NCI-H1048 (cell line): ENCODE data around the gene RAD51B.

Experiments used
- DNase-seq: peaks from one replicate; lab custom pipeline; 2025; lab: John Stamatoyannopoulos, UW

RAD51B gene

DNA sequence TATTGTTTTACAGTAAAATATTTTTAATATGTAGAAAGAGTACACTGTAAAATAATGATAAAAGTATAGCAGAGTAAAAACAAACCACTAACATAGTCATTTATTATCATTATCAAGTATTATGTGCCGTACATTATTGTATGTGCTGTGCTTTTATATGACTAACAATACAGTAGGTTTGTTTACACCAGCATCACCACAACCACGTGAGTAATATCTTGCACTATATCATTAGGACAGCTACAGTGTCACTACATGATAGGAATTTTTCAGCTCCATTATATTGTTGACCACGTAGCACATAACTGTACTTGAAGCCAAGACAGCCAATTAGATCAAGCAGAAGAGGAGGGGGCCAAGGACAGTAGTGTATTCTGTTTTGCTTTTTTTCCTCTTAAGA lies 415.4 kb downstream of the RAD51B start:
- DNase-seq: no peak

DNA sequence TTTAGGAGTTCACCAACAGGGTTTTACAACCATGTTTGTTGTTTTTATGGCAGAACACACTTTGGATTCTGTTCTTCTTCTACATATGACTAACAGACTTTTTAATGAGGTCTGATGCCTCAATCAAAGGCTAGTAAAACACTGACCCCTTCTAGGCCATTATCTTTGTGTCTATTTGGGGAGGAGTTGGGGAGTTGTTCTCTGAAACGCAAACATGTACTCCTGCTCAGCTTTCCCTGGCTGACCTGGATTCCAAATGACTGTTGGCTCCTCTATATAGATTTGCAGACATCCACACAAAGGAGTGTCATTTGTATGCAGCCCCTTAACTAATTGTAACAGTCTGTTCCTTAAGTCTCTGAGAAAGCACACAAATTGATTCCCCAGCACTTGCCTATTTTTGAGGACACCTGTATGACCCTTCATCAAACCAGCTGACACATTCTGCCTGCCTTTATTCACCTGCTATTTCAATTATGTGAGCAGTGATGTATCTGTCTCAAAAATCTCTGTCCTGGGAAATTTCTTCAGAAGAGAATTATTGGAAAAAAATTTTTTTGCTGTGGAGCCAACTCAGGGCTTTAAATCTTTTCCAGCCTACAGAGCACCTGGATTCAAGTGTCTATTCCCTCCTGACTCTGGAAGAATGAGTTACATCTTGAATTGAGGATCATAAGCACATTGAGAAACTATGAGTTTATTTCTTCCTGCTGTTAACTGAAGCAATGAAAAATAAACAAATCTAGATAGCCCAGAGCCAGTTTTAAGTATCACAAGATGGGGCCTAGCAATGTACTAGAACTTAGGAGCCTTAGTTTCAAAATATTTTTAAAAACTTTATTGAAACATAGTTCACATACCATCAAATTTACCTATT lies 417.2 kb downstream of the RAD51B start:
- no peak for DNase-seq

- DNase-seq: no peak
These were observed 419.0 kb downstream of the RAD51B start for GRCh38 chr14:68238551-68238950.

- no peak for DNase-seq
These were observed 419.4 kb downstream of the RAD51B start for GRCh38 chr14:68238976-68239375.

- DNase-seq: no peak
These were observed 420.6 kb downstream of the RAD51B start for GRCh38 chr14:68239988-68240771.

DNA sequence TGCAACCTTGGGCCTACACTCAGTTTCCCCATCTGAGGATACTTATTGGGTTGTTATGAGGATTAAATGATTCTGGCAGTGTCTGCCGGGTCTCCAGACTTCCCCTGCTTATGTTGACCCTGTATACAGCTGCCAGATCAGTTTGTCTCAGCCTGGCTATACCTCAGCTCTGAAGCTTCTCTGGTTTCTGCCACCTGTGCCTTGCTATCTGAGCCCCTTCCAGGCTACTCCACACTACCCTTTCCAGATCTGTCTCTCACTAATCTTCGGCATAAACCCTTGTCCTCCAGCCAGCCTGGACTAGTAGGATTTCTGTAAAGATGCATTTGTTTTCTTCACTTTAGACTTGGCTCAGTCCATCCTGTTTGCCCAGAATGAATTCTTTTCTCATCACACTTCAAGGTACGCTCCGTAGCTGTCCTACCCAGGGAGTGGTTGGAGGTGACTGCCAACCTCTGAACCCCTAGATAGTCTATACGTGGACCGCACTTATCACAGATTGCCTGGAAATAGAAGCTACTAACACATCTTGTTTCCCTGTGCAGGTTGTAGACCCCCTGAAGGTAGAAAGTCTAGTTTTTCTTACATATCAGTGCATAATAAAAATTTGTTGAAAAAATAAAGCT lies 422.4 kb downstream of the RAD51B start:
- no peak for DNase-seq

DNA sequence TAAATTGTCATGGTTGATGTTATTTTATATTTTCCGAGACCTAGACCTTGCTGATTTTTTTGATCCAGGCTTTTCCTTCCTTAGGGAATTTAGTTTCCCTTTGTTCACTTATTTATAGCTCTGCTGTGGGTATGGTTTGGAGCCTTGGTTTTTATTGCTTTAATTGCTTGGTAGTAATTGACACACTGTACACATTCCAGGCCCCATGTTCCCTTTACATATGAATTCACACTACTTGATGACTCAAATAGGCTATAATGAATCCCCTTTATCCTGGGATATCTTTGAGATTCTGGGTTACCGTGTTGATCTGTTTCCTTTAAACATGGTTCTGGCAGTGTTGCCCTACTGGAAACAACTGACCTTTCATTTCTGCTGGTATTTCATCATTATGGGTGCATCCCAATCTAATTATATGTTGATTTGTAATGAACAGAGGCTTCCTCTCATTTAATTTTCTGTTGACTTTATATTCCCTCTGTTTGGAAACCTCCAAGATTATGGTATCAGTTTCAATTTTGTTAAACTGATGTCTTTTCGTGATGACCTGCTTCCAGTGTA lies 424.0 kb downstream of the RAD51B start:
- no peak for DNase-seq

DNA sequence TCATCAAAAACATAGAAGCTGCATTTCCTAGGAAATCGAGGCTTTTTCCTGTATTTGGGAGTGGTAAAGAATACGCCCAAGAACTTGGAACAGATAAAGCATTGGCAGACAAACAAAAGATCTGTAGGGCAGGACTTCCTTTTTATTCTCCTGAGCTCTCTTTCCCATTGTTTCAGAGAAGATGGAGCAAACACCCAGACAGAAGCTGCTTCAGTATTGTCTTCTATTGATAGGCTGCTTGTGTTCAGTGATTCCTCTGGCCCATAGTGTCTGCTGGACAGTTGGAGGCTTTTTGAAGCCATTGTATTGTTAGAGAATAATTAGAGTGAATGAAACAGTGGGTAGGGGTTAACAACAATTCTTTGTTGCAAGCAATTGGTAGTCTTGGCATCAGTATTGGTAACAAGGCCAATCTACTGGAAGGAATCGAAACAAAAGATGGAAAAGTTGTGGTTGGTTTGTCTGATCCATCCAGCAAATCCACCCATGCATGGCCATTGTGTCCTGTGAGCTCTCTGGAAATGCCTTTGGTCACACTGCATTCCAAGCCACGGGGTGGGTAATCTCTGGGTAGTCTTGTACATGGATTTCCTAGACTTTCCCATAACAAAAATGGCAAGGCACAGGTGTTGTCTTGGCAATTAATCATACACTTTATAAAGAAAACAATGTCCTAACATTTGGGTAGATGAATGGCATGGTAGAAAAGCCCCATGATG lies 424.8 kb downstream of the RAD51B start:
- no peak for DNase-seq

- no peak for DNase-seq
These were observed 425.8 kb downstream of the RAD51B start for GRCh38 chr14:68245146-68246073.

DNA sequence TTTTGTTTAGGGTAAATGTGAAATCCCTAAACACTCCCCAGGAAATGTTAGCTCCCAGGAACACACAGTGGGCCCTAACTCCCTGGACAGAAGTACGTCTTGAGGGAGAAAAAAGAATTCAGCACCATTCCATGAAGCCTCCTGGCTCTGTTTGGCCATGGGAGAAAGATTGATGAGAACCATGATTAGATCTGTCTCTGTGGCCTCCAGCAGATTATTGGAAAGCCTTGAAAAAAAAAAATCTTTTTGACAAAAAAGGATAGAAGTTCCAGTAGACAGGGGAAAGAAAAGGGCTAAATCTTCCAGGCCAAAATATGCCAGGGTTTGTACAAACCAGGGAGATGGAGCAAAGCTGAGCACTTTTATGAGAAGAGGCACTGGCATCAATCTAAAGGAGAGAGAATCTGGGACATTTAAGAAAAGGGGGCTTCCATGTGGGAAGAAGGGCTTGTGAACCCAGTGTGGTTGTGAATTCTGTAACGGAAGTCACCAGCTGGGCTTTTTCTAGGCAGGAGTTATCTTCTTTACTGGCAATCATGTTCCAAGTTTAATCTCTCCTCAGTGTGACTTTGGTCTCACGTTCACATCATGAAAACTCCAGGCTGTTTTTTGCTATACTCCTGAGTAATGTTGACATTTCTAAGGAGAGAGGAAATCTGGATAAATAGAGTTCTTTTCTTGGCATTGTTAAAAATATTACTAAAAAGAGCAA lies 426.7 kb downstream of the RAD51B start:
- no peak for DNase-seq

- no peak for DNase-seq
These were observed 427.2 kb downstream of the RAD51B start for GRCh38 chr14:68246786-68247105.

GRCh38 chr14:68247274-68247673 lies 427.7 kb downstream of the RAD51B start:
- DNase-seq: no peak

DNA sequence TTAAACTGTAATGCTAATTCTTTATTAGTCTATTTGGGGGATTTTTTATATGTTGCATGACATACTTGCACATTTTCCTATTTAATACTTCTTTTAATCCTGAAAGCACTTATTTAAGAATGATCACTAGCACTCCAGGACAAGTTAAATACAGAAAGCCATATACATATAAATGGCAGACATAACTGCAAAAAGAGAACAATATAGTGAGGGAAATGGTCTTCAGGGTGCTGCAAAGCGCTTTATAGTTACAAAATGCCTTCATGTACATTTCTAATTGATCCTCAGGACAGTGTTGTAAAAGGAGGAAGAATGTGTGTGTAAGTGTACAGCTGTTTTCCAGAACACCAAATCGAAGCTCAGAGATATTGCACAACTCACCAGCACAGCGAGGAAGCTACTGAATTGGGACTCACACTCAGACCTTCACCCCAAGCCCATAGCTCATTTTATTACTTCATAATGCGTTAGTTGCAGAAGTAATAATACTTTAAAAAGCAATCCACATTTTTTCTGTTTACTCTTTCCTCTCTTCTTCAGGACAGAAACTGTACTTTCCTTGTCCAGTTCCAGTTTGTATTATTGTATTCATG lies 428.2 kb downstream of the RAD51B start:
- DNase-seq: no peak

DNA sequence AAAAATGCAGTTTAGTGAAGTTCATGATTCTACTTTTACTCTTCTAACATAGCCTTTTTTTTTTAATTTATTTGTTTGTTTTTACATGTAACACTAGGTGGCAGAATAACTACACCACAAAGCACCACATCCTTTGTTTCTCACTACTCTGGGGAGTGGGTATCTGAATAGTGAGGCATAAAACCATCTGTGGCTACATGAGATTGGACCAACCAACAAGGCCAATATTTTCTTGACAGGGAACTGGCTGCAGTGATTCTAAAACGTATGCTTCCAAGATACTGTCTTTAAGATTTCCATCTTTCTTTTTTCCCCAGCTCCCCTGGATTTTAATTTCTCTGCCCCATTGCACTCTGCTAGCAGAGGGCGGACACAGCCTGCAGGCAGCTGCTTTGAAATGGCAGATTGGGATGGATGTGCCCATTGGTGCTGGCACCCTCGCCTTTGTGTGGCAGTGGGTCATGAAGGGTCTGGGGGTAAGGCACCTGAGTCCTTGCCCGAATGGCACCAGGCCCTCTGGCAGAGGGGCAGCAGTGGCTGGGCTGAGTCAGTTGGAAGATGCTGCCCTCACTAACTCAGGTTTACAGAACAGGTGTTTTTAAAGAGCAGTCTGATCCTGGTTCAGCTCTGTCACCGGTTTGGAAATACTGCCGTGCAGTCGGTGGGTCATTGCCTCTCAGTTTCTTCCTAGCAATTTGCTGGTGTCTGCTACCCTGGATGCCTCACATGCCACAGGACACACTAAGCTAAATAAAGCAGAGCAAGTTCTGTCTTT lies 429.1 kb downstream of the RAD51B start:
- DNase-seq: no peak

- DNase-seq: no peak
These were observed 430.3 kb downstream of the RAD51B start for GRCh38 chr14:68249661-68250451.

DNA sequence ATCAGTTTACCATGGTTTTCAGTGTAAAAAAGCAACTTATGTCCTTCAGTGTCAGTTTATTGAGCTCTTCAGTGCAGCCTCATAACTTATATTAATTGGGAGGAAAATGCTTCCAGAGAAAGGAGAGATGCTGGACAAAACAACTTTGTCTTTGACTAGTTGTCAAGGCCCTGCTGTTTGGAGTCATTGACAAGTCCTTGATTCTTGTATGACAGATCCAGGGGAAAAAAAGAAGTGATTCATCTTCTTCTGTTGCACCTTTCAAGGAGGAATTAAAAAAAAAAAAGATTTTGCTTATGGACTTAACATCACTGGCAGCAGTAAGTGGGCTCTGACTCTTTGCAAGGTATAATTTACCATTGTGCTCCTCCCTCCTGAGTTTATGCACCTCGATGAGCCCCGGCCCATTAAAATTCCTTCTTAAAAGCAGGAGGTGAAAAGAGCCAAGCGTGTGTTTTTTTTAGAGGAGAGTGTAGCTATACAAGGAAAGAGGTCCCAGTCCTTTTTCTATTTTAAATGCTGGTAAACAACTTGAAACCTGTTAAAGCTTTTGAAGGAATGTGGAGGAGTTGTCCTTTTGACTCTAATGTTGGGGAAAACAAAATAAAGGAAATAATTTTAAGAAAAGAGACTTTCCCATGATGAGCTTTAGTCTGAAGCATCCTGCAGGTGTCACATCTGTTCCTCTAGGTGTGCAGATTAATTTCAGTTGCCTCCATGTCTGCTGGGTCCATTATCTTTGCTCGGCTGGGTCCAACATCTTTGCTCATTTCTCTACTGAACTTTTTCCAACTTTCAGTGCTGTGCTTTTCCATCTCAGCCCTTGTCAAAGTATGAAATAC lies 431.6 kb downstream of the RAD51B start:
- no peak for DNase-seq

DNA sequence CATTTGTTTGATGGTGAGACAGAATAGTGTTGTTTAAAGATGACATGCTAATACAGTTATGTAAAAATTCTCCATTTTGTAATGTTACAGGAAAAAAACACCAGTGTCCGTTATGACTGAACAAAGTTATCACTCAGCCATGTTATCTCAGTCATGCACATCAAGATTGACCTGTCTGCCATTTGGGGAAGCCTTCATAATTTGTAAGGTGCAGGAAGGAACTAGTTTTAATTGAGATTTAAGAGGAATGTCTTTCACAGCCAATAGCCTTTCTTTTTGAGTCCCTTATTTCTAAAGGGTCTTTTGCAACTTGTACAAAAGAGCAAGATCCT lies 432.2 kb downstream of the RAD51B start:
- DNase-seq: no peak
